ENCODE data around the gene RCE1.

GRCh38 chr11:66871521-66871901 is 28.3 kb downstream of the RCE1 start:
- TF ChIP-seq CTCF (IDR thresholded peaks at IDR 0.05 in 8 of 11, conservative IDR thresholded peaks at IDR 0.05 in 3 of 11) = no peak
- TF ChIP-seq POLR2AphosphoS5 (IDR thresholded peaks at IDR 0.05) = no peak

Measured in spleen (tissue), 7 donors.